HG02884 (cell line): ENCODE results near the gene NAT8L.

ENCODE experiments used
- ATAC-seq: cut with Tn5 transposase; IDR thresholded peaks from one replicate; pipeline ENCODE4 v1.9.1; 2021; ENCODE audit warnings: mild to moderate bottlenecking, moderate library complexity; ENCODE audit not compliant: unreplicated experiment

NAT8L gene

GRCh38 chr4:2044542-2045517, 14.3 kb upstream of the NAT8L start:
- no peak for ATAC-seq

- ATAC-seq, result no peak
Measured at GRCh38 chr4:2045518-2045951, 13.6 kb upstream of the NAT8L start.

- ATAC-seq, result no peak
Measured at GRCh38 chr4:2046031-2046961, 12.8 kb upstream of the NAT8L start.

- ATAC-seq, result no peak
Measured at GRCh38 chr4:2047031-2047660, 12.0 kb upstream of the NAT8L start.

GRCh38 chr4:2047781-2048581, 11.1 kb upstream of the NAT8L start:
- ATAC-seq, result no peak

GRCh38 chr4:2048831-2049230, 10.3 kb upstream of the NAT8L start:
- ATAC-seq, result no peak

GRCh38 chr4:2049381-2049780, 9.7 kb upstream of the NAT8L start:
- no peak for ATAC-seq

GRCh38 chr4:2049811-2050210, 9.3 kb upstream of the NAT8L start:
- ATAC-seq, result no peak

GRCh38 chr4:2051086-2051485, 8.0 kb upstream of the NAT8L start:
- no peak for ATAC-seq

- no peak for ATAC-seq
Measured at GRCh38 chr4:2054217-2054616, 4.9 kb upstream of the NAT8L start.

- no peak for ATAC-seq
Measured at GRCh38 chr4:2057382-2058065, 1.6 kb upstream of the NAT8L start.

GRCh38 chr4:2058264-2059045, 672 bp upstream of the NAT8L start:
- no peak for ATAC-seq

- no peak for ATAC-seq
Measured at GRCh38 chr4:2059726-2060602, 837 bp downstream of the NAT8L start.

- no peak for ATAC-seq
Measured at GRCh38 chr4:2060611-2061185, 1.6 kb downstream of the NAT8L start.

- ATAC-seq, result no peak
Measured at GRCh38 chr4:2061186-2062131, 2.3 kb downstream of the NAT8L start.

GRCh38 chr4:2062168-2062807, 3.2 kb downstream of the NAT8L start:
- ATAC-seq, result no peak
